Effector CD4-positive, alpha-beta T cell (primary cell): ENCODE data around the gene CCDC88B.

Experiments used
- DNase-seq: peaks from one replicate; pipeline ENCODE4 v3.0.0-alpha.2; 2020
- total RNA-seq: gene quantifications from one replicate; lab custom pipeline; 2026; lab: John Stamatoyannopoulos, UW

CCDC88B gene
- 365 reads per million, percentile 96 among the genes with 10 or more reads in this experiment for total RNA-seq

DNA sequence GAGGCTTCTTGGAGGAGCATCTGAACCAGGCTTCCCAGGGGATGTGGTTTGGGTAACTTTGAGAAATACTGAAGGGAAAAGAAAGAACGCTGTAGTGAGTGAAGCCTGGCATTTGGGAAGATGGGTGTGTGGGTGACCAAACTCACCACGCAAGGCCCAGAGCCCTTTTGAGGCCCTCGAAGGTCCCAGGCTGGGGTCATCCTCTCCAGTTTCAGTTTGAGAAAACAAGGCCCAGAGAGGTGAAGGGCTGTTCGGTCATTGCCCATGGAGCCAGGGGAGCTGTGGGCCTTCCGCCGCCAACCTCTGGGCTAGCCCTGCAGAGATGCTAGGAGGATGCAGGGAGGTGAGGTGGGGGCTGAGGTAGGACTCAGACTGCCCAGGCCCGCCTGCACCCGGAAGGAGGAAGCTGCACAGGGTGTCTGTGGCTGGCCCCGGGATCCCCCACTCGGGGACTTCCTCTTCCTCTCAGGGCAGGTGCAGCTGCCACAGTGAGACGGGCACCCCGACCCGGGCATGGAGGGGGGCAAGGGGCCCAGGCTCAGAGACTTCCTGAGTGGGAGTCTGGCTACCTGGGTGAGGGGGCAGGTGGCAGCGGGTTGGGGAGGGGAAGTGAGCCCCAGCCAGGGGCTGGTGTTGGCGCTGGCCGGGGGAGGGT lies at the start of gene CCDC88B:
Gene CCDC88B (plus strand): TSS at position 451 of the 655 bp plus-strand sequence. CDS start 63 bp downstream, at position 514.
- DNase-seq: peak; percentile 83

DNA sequence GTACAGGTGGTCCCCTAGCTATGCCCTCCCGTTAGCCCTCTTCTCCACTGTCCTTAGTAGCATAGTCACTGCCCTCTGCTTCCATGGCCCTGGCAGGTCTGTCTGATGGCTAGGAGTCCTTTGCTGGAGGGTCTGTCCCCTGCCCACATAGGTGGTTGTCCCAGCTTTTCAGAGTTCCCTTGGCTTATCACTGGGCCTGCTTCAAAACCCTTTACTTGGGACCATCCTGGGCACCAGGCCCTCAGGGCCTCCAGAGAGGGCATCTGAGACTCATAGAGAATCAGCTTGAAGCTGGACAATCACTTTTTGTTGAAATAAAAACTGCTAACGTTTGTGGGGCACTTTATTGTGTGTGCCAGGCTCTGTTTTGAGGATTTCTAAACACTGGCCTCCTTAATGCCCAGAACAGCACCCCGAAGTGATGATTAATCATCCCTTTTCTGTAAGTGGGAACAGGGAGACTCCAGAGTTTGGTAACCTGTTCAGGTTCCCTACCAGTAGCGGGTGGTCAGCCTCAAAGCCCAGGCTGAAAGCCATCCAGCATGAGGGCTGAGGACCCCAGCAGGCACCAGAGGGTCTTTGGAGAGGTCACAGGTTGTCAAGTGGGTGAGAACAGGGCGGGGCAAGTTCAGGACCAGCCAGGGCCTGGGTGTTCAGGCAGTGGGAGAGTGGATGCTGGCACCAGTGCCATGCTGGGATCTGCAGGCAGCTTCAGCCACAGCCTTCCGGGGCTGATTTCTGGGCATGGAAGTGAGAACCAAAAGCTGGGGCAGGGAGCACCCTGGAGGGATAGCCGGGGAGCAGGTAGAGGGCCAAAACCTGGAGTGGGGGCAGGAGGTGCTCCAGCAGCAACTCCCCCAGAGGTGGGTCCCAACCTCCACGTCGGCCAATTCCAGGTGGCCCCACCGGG lies 49.4 kb upstream of the CCDC88B start:
- no peak for DNase-seq

GRCh38 chr11:64291262-64291751 lies 48.7 kb upstream of the CCDC88B start, which contains the start of gene KCNK4:
KCNK4 (plus strand) TSS chr11:64291302; CDS start chr11:64293019, 1,717 bp downstream.
- no peak for DNase-seq

GRCh38 chr11:64291752-64292459 lies 48.1 kb upstream of the CCDC88B start:
- DNase-seq: no peak

DNA sequence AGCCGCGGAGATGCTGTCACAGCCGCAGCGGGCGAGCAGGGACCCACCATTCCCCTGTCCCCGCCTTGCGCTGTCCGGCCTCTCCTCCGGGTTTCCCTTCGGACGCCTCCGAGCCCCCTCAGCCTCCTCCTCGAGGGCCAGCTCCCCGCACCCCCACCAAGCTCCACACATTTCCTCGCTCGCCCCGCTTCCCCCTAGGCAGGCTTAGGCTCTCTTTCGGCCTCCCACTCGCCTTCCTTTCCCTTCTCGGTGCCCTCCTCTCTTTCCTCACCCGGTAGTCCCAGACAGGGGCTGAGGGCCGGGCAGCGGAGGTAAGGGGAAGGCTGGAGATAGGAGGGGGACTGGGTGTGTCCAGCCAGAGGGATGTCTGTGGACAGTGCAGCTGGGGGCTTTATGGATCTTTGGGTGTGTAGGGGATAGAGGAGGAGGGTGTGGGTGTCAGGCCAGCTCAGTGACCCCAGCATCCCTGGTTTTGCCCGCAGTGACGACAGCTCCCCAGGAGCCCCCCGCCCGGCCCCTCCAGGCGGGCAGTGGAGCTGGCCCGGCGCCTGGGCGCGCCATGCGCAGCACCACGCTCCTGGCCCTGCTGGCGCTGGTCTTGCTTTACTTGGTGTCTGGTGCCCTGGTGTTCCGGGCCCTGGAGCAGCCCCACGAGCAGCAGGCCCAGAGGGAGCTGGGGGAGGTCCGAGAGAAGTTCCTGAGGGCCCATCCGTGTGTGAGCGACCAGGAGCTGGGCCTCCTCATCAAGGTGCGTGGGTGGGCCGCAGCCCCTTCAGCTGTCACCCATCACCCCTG lies 47.3 kb upstream of the CCDC88B start:
- no peak for DNase-seq

DNA sequence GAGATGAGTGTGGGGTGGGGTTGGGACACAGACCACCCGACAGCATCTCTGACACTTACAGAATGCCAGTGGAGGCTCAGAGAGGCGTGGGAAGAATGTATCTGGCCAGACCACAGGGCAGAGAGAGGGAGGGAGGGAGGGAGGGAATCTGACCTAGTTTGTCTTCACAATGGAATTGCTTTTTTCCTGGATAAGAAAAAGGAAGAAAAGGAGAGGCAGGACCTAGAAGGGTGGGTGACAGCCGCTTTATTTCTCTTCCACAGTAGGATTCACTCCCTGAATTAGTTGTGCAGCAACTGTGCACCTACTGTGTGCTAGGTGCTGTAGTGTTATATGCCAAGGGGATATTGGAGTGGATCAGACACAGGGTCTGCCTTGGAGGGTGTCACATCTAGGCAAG lies 45.2 kb upstream of the CCDC88B start:
- DNase-seq: no peak

GRCh38 chr11:64295760-64296159 lies 44.2 kb upstream of the CCDC88B start:
- DNase-seq: no peak

DNA sequence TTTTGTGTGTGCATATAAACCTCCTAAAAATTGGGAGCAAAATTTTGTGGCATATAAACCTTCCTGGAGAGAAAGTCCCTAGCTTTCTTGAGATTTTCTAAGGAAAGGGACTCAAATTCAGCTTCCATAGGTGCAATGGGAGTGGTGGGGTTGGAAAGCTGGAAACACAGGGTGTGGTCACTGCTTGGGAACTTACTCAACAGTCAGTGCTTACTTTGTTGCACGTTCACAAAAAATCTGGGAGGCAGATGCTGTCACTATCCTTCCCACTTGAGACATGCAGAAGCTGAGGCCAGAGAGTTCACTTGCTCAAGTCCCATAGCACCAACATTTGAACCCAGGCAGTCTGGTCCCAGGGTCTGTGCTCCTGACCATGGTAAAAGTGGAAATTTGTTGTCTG lies 43.8 kb upstream of the CCDC88B start:
- no peak for DNase-seq

DNA sequence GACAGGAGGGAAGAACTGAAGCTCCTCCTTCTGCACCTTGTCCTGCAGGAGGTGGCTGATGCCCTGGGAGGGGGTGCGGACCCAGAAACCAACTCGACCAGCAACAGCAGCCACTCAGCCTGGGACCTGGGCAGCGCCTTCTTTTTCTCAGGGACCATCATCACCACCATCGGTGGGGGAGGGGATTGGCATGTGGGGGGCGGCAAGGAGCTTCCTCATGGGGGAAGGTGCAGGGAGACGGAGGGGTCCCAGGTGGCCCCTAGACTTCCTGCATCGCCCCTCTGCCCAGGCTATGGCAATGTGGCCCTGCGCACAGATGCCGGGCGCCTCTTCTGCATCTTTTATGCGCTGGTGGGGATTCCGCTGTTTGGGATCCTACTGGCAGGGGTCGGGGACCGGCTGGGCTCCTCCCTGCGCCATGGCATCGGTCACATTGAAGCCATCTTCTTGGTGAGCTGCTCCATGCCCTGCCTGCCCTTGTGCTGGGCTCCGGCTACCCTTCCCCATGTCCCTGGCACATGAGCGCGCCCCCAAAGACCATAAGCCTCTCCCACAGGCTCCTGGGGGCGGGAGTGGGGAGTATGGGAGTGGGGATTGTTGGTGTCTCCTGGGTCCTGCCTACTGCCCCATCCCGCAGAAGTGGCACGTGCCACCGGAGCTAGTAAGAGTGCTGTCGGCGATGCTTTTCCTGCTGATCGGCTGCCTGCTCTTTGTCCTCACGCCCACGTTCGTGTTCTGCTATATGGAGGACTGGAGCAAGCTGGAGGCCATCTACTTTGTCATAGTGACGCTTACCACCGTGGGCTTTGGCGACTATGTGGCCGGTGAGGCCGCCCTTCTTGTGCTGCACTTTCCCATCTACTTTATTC lies 42.9 kb upstream of the CCDC88B start:
- no peak for DNase-seq

DNA sequence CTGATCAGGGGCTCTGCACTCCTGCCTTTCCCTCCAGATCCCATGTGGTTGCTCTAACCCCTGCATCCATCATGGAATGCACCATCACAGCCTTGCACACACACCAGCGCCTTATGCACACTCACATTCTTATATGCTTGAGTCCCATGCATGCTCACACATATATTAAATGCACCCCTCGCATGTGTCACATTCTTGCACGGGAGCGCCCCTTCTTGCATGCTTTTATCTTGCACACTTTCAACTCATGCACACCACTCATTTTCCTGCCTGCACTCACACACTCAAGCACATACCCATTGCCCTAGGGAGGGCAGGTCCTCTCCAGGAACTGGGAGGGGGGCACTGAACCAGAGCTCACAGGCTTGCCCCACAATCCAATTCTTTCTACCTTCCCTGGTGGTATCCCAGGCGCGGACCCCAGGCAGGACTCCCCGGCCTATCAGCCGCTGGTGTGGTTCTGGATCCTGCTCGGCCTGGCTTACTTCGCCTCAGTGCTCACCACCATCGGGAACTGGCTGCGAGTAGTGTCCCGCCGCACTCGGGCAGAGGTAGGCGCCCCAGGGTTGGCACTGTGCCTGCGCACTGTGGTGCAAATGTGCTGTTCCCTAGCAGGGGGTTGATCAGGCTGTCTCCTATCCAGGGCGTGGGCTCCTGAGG lies 42.2 kb upstream of the CCDC88B start:
- no peak for DNase-seq

DNA sequence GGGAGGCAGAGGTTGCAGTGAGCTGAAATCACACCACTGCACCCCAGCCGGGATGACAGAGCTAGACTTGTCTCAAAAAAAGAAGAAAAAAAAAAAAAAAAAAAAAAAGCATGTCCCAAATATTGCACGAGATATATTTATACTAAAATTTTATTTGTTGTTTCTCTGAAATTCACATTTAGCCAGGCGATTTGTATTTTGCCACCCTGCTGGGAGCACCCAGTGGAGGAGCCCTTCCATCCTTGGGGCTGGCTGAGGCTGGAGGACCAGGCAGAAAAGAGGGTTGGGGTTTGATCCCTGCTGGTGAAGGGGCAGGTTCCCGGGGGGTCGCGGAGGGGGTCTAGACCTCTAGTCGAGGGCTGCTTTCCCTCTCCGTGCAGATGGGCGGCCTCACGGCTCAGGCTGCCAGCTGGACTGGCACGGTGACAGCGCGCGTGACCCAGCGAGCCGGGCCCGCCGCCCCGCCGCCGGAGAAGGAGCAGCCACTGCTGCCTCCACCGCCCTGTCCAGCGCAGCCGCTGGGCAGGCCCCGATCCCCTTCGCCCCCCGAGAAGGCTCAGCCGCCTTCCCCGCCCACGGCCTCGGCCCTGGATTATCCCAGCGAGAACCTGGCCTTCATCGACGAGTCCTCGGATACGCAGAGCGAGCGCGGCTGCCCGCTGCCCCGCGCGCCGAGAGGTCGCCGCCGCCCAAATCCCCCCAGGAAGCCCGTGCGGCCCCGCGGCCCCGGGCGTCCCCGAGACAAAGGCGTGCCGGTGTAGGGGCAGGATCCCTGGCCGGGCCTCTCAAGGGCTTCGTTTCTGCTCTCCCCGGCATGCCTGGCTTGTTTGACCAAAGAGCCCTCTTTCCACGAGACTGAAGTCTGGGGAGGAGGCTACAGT lies 40.8 kb upstream of the CCDC88B start:
- DNase-seq: no peak

GRCh38 chr11:64299847-64300648 lies 40.0 kb upstream of the CCDC88B start, which contains the start of gene CATSPERZ:
CATSPERZ (plus strand) TSS chr11:64300358; CDS start chr11:64300411, 53 bp downstream.
- DNase-seq: no peak

DNA sequence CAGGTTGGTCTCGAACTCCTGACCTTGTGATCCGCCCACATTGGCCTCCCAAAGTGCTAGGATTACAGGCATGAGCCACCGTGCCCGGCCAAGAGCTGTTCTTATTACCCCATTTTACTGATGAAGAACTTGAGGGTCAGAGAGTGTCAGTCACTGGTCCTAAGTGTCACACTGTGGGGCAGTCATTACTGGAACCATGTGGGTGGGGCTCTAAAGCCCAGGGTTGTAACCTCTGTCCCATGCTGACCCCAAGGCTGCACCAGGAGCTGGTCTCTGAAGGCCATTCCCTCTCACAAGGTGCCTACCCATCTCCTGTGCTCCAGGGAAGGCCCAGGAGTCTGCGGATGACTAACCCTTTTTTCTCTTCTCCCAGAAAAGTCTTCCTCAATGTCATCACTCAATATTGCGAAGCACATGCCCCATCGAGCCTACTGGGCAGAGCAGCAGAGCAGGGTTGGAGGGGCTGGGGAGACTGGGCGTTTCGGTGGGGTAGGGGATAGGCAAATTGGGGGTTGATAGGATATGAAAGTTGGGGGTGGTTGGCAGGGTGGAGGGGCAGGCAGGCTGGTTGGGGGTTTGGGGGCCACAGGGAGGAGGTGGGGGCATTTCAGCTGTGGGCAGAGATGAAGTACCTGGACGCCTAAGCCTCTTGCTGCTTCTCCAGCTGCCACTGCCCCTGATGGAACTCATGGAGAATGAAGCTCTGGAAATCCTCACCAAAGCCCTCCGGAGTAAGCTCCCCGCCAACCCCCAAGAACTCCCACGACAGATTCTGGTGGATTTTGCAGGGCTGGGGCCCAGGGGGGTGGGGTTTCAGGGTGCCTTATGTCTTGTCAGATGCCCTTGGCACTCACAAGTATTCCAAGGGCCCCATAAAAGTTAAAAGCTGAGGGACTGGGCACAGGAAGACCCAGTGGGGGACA lies 36.6 kb upstream of the CCDC88B start:
- DNase-seq: no peak

DNA sequence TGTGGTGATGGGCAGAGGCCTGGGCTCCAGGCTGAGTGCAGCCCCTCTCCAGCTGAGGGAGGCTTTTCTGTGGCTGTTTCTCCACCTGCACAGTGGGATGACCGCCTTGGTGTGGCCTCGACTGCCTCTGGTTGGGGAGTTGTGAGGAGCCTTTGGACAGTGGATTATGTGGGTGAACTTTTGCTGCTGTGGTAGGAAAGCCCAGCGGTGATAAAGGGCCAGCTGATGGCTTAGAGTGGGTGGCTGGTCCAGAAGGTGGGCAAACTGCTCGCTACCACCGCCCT lies 36.0 kb upstream of the CCDC88B start:
- DNase-seq: no peak

DNA sequence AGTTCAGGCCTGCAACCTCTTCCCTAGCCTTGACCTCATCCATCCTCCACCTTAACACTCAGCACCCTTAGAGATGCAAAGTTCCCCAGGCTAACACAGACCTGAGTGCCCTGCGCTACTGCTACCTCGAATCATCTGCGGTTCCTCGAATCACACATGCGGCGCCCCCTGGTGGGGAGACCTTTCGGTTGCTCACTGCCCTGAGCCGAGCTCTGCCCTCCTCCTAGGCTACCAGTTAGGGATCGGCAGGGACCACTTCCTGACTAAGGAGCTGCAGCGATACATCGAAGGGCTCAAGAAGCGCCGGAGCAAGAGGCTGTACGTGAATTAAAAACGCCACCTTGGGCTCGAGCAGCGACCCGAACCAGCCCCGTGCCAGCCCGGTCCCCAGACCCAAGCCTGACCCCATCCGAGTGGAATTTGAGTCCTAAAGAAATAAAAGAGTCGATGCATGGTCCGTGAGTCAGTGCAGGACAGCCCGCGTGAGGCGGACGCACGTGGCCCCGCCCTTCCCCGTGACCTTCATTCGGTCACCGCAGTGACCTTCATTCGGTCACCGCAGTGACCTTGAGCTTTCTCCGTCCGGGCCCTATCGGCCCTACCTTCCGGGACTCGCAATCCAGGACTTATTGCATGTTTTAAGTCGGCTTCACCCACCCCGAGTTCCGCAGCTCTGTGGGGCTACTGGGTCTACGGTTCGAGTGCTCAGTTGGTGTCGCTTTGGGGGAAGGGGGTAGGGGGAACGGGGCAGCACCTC lies 35.5 kb upstream of the CCDC88B start:
- peak; percentile 92 for DNase-seq

- DNase-seq: peak; percentile 99
Measured at GRCh38 chr11:64305075-64305690, 34.8 kb upstream of the CCDC88B start, which contains the start of gene ESRRA. ESRRA (plus strand) TSS chr11:64305524; CDS start chr11:64307180, 1,656 bp downstream.
